Skeletal muscle cell (primary cell): Measurements from ENCODE around the gene LMO7.
A peak's percentile ranks its signal among the peaks of the same experiment; 100 is the strongest.

ENCODE experiments used
- DNase-seq: peaks from one replicate; pipeline ENCODE4 v3.0.0-alpha.2; 2010; ENCODE audit warnings: low read depth
- H3K4me3 ChIP-seq: 2 replicates; pipeline ENCODE4 v1.5.1; 2011; ENCODE audit warnings: low read depth, mild to moderate bottlenecking, control low read depth, low read length, moderate library complexity

LMO7 gene

DNA sequence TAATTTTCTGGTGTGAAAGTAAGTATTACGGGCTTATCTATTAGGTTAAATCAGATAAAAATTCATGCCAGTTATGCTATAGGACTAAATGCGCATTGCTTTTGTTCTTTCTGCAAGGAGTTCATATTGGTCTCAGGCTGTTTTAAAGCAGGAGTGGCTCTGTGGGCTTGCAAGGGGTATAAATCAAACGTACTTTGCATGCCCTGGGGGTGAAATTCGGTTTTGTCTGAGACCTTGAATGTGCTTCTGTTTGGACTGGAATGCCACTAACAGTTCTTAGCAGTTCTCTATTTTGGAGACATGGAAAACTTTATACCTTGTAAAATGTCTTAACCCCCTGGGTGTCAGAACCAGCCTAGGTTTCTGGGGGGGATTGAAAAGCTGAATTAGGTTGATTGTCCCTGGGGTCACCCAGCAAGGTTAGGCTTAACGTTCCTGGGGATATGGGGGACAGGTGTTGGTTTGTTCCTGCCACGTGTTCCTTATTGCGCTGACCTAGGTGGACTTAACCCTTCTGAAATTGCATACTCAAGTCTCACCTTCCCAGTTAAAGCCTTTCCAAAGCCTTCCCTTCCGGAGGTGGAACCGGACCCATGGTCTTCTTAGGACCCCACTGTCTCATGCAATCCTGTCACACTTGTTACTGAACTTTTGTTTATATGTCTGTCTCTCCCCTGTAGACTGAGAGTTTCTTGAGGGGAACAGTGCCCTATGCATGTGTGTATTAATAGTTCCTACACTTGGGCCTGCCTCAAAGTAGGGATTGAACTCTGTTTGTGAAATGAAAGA is 182.2 kb downstream of the LMO7 start:
- no peak for DNase-seq
- no peak overlapping the region for H3K4me3 ChIP-seq

DNA sequence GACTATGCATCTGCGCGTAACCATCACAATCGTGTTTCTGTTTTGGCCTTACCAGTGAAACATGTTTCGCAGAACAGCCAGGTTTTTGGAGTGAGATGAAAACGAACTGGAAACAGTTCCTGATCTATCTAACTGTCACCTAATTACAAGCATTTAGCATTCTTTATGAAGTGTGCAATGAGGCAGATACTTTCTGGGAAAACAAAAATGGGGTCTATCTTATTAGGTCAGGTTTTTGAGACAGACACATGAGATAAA is 182.8 kb downstream of the LMO7 start:
- DNase-seq: no peak
- H3K4me3 ChIP-seq: no peak overlapping the region

DNA sequence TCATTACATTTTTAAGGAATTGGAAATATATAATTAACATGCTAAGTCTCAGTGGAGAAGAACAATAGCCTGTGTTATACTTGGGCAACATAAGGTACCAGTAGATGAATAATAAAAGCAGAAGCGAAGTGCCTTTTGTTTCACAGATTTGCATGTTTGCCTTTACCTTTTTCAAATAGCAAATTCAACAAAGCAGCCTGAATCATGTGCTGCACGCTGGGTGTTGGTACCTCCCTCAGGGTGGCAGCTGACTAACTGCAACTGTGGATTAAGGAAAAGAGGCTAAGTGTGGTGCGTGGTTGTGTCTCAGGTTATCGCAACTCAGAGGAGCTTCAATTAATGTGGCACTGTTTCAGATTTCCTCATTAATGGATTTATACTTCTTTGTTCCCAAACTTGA is 189.0 kb downstream of the LMO7 start:
- H3K4me3 ChIP-seq: no peak overlapping the region

DNA sequence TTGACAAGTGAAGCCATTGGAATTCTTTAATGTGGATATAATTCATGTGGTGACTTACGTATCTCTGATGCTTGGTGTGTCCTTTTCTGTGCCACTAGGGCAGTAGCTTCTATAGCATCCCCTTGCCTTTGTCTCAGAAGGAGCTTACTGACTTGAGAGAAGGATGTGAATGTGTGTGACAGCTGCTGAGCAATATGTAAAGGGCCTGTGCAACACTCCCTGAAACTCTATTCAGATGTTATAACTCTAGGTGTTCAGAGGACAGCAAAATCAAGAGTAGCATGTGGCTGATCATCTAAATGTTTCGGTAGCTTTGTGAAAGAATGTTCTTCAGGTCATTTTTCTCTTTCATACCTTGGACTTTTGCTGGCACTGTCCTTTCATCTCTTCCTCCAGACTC is 189.5 kb downstream of the LMO7 start:
- no peak overlapping the region for H3K4me3 ChIP-seq
- no peak for DNase-seq

More for the DNA sequence above, 189.0 kb downstream of the LMO7 start:
- DNase-seq: no peak

DNA sequence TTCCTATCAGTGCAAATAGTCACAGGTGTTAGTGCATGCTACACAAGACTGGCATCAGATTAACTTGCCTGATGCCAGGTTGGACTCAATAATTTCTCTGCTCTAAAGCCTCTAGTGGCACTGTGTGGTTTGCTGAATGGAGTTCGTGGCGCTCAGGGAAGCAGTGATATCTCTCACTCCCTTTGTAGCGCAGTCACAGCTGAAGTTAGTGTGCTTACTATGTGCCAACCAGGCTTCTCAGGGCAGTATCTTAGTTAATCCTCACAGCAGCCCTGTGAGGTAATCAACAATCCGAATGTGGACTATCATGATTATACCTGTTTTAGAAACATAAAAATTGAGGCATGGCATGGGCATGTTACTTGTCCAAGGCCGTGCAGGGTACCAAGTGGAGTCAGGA is 190.3 kb downstream of the LMO7 start:
- H3K4me3 ChIP-seq: no peak overlapping the region
- no peak for DNase-seq

DNA sequence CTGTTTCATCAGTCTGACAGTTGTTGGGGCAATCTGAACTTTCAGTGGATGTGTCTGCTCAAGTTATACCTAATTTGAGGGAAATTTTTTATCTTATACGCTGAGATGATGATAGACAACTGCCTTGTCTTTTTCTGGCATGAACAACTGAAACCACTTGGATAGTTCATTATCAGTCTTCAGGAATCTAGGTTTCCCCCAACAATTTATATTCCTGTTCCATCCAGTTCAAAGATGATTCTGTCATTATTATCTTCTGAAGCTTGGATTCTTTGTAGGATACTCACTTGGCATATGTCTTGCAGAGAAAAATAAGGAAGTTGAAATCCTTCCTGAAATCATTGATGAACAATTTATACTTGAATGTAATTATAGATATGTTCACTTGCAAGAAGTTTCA is 193.7 kb downstream of the LMO7 start:
- no peak overlapping the region for H3K4me3 ChIP-seq
- no peak for DNase-seq

DNA sequence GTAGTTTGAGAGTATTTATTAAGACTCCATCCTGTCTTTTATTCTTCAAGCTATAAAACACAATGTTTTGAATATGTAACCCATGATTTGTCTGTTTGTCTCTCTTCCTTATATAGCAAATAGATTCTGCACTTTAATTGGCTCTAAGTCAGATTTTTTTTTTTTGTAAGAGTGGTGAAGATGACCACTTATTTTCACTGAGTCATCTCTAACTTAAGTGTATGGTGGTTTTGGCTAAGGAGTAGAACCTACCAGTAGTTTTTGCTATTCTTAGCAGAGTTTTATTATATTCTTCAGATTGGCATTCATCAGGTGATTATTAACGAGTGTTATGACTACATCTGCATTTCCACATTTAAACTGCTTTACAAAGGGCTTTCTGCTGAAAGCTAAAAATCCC is 194.7 kb downstream of the LMO7 start:
- peak; percentile 22 for DNase-seq
- no peak overlapping the region for H3K4me3 ChIP-seq

DNA sequence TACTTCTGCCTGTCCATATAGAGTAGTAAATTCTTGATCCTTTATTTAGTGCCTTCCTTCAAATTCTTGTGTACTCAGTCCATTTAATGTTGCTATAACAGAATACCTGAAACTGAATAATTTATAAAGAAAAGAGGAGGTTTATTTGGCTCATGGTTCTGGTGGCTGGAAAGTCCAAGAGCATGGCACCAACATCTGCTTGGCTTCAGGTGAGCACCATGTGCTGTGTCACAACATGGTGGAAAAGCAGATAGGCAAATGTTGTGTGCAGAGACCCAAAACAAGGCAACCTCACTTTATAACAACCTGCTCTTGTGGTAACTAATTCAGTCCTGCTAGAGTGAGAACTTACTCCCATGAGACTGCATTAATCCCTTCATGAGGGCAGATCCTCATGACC is 195.3 kb downstream of the LMO7 start:
- no peak overlapping the region for H3K4me3 ChIP-seq
- DNase-seq: no peak

DNA sequence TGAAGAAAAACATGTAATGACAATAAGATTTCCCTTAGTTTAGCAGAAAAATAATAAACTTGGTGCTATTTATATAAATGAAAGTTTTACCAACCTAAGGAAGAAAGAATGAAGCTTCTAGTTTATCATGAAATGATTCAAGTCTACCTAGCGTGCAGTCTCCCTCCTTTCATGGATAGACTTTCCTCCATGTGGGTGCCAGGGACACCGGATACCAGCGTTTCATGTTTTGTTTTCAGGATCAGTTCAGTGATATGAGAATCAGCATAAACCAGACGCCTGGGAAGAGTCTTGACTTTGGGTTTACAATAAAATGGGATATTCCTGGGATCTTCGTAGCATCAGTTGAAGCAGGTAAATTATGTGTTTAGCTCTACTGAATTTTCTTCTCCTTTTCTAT is 196.7 kb downstream of the LMO7 start:
- H3K4me3 ChIP-seq: no peak overlapping the region
- DNase-seq: no peak

DNA sequence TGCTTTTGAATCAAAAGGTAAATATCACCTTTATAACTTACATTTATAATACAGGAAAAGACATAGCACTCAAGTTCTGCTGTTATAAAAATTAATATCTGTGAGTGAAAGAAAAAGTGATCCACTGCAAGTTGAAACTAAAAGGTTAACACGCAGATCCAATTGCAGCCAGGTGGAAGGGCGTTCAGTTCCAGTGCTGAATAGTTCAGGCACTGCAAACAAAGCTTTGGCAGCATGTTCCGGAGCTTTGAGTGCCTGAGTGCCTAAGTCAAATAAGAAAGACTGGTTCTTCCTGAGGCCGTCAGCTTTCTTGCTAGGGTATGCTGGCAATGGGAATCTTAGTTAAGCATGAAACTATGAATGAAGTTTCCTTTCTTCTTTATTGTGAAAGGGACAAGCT is 200.3 kb downstream of the LMO7 start:
- no peak overlapping the region for H3K4me3 ChIP-seq
- no peak for DNase-seq

DNA sequence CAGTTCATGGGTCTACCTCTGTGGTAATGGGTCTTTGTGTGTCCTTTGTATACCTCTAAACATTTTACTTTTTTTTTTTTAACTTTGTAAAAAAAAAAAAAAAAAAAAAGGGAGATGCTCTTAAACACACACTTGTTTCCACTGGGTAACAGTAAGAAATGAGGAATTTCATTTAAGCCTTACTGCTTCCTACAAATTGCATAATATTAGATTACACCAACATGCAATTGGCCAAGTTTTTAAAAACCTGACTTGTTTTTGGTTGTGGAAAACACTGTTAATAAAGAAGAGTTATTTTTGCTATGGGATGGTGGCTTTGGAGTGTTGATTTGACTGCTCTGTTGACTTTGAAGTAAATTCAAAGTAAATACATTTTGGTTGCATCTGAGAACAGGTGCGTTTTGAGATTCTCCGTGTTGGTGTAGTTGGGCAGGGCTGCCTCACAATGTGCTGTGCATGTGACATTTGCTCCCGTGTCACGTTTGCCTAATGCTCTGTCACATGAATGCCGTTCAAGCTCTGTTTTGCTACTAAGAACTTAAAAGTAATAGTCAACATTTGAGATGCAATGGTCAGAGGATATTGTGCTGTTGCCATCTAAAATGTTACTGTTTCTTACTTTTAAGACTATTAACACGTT is 202.4 kb downstream of the LMO7 start:
- DNase-seq: no peak
- H3K4me3 ChIP-seq: no peak overlapping the region

DNA sequence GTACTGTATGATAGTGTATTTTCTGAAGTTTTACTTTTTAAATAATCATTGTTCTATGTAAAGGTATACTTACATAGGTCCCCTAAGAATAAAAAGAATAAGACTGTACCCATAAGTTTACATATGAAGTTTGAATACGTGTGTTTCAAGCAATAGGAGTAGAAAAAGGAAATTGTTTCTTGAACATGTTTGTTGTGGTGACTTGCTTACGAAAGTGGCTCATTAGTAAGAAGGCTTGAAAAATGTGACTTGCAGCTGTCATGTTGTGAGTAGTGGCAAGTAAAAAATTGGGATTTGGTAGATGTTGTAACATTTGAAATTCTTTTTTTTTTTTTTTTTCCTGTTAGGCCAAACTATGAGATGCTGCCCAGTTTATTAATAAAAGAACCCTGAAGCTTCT is 203.3 kb downstream of the LMO7 start:
- no peak overlapping the region for H3K4me3 ChIP-seq
- DNase-seq: no peak

DNA sequence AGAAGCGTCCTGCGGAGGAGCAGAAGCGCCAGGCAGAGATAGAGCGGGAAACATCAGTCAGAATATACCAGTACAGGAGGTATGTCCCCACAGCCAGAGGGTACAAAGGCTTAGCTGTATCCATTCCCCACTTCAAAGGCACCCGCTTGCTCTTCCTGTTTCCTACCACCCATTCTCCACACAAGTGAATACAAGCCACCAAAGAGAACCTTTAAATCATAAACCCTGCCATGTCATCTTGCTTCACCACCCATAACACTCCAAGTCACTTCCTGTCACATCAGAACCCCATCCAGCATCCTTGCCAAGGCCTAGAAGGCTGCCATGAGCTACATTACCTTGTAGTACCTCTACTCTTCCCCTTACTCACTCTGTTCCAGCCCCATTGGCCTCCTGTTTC is 205.8 kb downstream of the LMO7 start:
- no peak overlapping the region for H3K4me3 ChIP-seq
- no peak for DNase-seq

DNA sequence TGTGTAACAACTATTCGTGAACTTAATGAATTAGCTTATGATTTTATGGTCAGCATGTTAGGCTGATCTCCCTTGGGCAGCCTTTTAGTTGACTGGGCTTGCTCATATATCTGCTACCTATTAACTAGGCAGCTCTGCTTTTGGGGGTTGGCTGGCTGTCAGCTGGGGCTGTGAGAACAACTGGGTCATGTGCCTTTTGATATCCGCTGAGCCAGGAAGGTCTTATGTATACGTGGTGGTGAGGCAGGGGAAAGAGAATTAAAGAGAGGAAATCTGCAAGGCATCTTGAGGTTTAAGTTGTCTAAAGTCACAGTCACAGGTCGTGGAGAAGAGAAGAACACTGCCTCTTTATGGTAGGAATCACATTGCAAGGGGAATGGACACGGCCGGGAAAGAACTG is 206.9 kb downstream of the LMO7 start:
- H3K4me3 ChIP-seq: no peak overlapping the region
- no peak for DNase-seq

DNA sequence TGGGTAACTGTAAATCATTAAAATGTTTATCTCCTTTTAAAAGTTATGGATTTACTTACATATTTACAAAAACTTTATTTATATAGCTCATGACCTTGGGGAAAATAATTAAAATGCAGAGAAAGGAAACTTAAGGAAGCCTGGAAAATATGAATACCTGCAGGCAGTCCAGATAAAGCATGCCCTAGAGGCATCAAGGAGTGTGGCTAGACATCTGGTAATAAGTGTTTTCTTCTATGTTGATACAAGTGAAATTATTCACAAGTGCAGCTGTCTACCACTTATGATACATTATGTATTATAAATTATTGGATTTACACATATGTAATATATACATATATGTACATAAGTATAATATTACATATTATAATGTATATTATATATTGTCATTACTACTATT is 207.9 kb downstream of the LMO7 start:
- no peak for DNase-seq
- H3K4me3 ChIP-seq: no peak overlapping the region

DNA sequence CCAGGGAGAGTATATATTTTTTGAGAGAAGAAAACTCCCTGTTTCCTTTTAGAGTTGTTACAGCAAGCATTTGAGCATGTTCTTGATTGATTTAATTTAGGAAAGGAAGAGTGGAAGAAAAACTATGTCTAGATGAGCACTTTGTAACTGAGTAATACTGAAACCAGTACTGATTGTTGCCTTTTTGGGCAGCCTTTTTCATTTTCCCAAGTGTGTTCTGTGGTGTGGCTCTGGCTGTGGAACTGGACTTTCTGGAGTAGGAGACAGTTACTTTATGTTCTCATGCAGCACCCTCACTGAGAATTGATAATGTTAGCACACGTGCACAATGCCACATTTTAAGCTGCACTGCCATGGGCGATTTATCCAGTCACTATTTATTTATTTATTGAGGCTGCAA is 211.5 kb downstream of the LMO7 start:
- no peak overlapping the region for H3K4me3 ChIP-seq
- DNase-seq: no peak

DNA sequence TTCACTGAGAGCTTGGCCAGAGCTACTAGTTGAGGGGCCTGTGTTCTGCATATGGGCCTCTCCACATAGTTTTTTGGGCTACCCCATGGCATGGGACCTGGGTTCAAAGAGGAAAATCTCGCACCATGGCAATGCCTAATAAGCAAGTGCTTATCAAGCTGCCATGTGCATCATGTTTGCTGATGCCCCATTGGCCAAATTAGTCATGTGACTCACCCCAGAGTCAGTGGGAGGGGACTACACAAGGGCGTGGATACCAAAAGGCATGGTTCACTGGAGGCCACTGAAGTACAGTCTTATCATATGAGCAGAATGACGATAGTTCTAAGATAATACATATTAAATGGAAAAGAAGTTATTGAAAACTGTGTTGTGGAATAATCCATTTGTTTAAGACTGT is 214.8 kb downstream of the LMO7 start:
- no peak overlapping the region for H3K4me3 ChIP-seq
- DNase-seq: no peak

DNA sequence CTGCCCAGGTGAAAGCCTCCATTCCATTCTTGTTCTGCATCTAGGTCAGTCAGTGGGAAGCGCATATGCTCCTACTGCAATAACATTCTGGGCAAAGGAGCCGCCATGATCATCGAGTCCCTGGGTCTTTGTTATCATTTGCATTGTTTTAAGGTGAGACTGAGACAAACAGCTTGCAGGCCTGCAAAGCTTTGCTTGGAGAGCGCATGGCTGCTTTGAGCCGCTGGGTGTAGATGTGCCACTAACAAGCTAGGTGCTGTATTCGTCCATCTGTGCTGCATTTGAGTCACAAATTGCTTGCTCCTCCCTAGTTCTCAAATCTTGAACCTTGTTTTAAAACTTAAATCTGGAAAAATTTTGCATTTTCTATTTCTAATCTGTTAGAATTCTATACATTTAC is 219.1 kb downstream of the LMO7 start:
- H3K4me3 ChIP-seq: no peak overlapping the region
- DNase-seq: no peak

DNA sequence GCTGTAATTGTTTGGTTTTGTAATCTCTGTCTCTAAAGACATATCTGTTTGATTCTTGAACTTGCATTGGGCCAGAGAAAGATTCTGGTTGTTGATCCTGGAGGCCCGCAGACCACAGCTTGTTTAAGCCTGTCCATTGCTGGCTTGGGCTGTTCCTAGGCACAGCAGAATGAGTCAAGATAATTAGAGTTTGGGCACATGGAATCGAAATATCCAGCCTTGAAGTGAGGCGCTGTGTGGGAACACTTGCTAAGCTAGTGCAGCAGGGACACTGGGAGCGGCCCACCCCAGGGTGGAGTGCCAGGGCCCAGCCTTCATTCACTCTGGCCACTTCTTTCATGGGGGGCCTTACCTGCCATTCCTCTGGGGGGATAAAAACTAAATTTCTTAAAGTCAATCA is 219.7 kb downstream of the LMO7 start:
- no peak overlapping the region for H3K4me3 ChIP-seq
- DNase-seq: no peak

DNA sequence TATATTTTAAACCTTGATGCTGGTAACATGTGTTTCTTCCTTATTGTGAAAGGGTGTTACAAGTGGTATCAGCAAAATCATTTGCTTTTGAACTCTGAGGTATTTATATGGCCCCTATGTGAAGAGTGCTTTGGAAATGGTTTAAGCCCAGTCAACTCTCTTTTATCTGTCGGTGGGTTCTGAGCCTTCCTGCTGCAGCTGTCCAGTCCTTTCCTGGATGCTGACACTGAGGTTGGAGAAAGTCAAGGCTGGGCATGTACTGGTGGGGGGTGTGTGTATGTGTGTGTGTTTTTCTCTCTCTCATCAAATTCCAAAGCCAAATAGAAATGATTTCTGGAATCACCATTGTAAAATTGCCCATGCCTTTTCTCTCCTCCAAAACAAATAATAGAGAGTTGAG is 221.2 kb downstream of the LMO7 start:
- DNase-seq: no peak
- H3K4me3 ChIP-seq: no peak overlapping the region

DNA sequence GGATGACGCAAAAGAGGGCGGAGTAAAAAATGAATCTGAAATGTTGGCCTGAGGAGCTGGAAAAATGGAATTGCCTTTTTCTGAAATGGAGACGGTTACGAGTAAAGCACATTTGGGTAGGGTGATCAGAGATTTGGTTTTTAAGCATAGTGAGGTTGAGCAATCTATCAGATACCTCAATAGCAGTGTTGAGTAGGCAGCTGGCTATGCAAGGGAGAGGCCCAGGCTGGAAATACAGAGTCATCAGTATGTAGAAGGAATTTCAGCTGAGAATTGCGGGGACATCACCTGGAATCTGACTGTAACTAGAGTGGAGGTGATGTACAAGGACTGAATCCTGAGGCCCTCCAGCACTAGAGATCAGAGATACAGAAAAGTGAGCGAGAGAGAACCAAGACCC is 224.8 kb downstream of the LMO7 start:
- H3K4me3 ChIP-seq: no peak overlapping the region
- no peak for DNase-seq

DNA sequence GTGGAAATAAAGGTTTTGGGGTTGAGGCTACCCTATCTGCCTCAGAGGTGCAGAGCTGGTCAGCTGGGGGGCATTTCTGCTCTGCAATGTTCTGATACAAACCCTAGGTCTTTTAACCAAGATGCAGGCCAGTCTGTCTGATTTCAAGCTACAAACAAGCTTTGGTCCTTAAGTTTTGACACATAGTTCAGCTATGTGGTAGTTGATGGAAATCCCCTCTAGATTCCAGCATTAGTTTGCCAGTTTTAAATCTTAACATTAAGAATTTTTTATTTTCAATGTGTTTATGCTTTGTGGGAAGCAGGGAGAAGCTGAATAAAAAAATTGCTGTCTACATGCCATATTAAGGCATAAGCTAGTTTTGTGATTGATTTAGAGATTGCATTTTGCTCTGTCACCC is 225.7 kb downstream of the LMO7 start:
- DNase-seq: no peak

More for the DNA sequence above, 225.7 kb downstream of the LMO7 start:
- H3K4me3 ChIP-seq: no peak overlapping the region
